Heart left ventricle (tissue), 16 donors: Measurements from ENCODE around the gene SORBS2. TPM values are rescaled to one million over a fixed set of nuclear protein-coding genes. Genes with fewer than 3 reads are reported as not detected.
A peak's percentile ranks its signal among the peaks of the same experiment; 100 is the strongest.

ENCODE experiments used
- ATAC-seq, 4 donors: fragments of 200-7000 bp; cut with Tn5 transposase; one replicate each; pipeline ENCODE4 v1.9.1; 2020 to 2022; ENCODE audit warnings: moderate library complexity in 4 of 4, mild to moderate bottlenecking in 3 of 4, moderate number of reproducible peaks in 1 of 4
- DNase-seq, 5 donors: peaks; one replicate each; pipeline ENCODE4 v3.0.0-alpha.2; 2020
- H3K27ac ChIP-seq, 12 donors: fragments of 200-600 bp; sonication (generic) in 4 of 12; one replicate each; pipeline versions ENCODE4 v1.5.0 to v1.8.0; 2016 to 2022; ENCODE audit warnings: mild to moderate bottlenecking in 2 of 12
- H3K27me3 ChIP-seq, 9 donors: fragments of 200-600 bp; sonication (generic) in 2 of 9; one replicate each; pipeline versions ENCODE4 v1.5.1 to v1.8.0; 2016 to 2022; ENCODE audit warnings: mild to moderate bottlenecking in 3 of 9
- H3K36me3 ChIP-seq, 9 donors: fragments of 200-600 bp; sonication (generic) in 2 of 9; one replicate each; pipeline versions ENCODE4 v1.5.0 to v1.8.0; 2018 to 2022; ENCODE audit warnings: mild to moderate bottlenecking in 2 of 9
- H3K4me1 ChIP-seq, 12 donors: fragments of 200-600 bp; sonication (generic) in 4 of 12; one replicate each; pipeline versions ENCODE4 v1.5.0 to v1.8.0; 2016 to 2022; ENCODE audit warnings: mild to moderate bottlenecking in 3 of 12
- H3K4me3 ChIP-seq, 12 donors: fragments of 200-600 bp; sonication (generic) in 4 of 12; one replicate each; pipeline versions ENCODE4 v1.5.0 to v1.8.0; 2017 to 2022; ENCODE audit warnings: mild to moderate bottlenecking in 9 of 12, moderate library complexity in 4 of 12
- H3K9me3 ChIP-seq, 12 donors: fragments of 200-600 bp; sonication (generic) in 4 of 12; one replicate each; pipeline versions ENCODE4 v1.5.0 to v1.8.0; 2016 to 2022; ENCODE audit warnings: mild to moderate bottlenecking in 1 of 12
- POLR2A ChIP-seq, 2 donors: fragments of 450-650 bp; IDR thresholded peaks; one replicate each; pipeline ENCODE4 v1.6.1; 2017; ENCODE audit warnings: antibody characterized with exemption in 2 of 2, mild to moderate bottlenecking in 2 of 2, moderate library complexity in 2 of 2
- WGBS, 4 donors: extraction: QIAGEN DNeasy Blood & Tissue Kit in 2 of 4; methylation state at CpG; one replicate each; pipeline versions ENCODE4 v1.1.5 to v1.1.7; 2013 to 2018; 5-methylcytosine and 5-hydroxymethylcytosine counted together
- intact Hi-C, 10 donors: fragments of 100-400 bp; cut with DNase I; formaldehyde crosslinking; loops; one replicate each; pipeline versions ENCODE4 v1.11.1 to v1.14.2; 2022
- polyA plus RNA-seq, 2 donors: library from polyadenylated mRNA; stranded (reverse); fragments of 200-250 nt; gene quantifications; one replicate each; pipeline ENCODE4 v1.2.3, GENCODE V29; 2013
- total RNA-seq, 9 donors: library from RNA; depleted of rRNA in 2 of 9; stranded (reverse); fragments of >200 nt in 2 of 9; fragmentation: NEBNext Ultra II Directional in 3 of 9; extraction: Animal tissue kit (Norgen Biotek cat#: 25700) in 3 of 9; gene quantifications; one replicate each; pipeline versions ENCODE4 v1.1.0 to v1.2.4, GENCODE V29; 2016 to 2023
- TF ChIP-seq, protein P1 (sequence below), 12 donors: fragments of 200-600 bp; sonication (generic) in 4 of 12; IDR thresholded peaks; one replicate each; pipeline versions ENCODE4 v1.5.0 to v1.8.0; 2018 to 2022; ENCODE audit warnings: antibody characterized with exemption in 12 of 12, mild to moderate bottlenecking in 5 of 12
- donor health status: ischemic (EF 13 %, LVEDD 7.1; RV severe dilation, severe dysfunction).
- donor health status: healthy with polysubstance abuse.
- donor health status: DM: no; HTN: yes; CAD: no.
- donor health status: DM: no; HTN: no; CAD: no.
- donor health status: ischemic (EF 25% LVEDD 6.9; RV normal size, moderate dysfunction).
- donor health status: ischemic (EF 25% LVEDD 5.7; RV mildly dilated, moderate dysfunction).
- donor health status: healthy.
- donor health status: DM: yes; HTN: yes; CAD: no.
- donor health status: ischemic (EF 35%, LVEDD 5.7; RV mildly dilated, moderate dysfunction).
- donor health status: nonischemic (EF 11% LVEDD 7.7; RV severe dilation, severe dysfunction).
- donor health status: DM: yes; HTN: yes; CAD: no.
- donor health status: PGD.
- donor health status: ischemic (EF 29% LVEDD 5.4; RV normal size, mild dysfunction).
- donor health status: nonischemic (EF 23%, LVEDD 6.1; RV moderate dilation, normal function).

SORBS2 gene
- total and polyA plus RNA-seq, 11 donors = 254 to 2,158 (median 1,369) TPM

DNA sequence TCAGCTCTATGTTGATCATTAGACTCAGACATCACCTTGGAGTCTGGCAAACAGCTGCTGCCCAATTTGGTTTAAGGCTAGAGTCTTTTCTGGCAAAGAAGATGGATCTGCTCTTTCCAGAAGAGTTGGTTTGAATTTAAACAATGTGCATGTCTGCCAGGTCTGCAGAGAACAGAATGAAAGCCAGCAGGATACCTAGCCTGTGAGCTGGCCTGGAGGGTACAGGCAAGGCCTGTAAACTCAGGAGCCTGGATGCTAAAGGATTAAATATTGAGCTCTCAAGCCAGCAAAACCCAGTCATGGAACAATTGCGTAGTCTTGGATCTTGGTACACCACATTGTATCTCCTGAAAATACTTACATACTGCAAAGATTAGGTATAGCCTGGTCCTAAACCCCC, 261.1 kb downstream of the SORBS2 start:
- Histone ChIP-seq H3K27ac (no peak overlapping the region), H3K4me1 (peaks cover 0 to 15% (median 0%) of the 10 kb centered on the region in 12 donors), H3K9me3 (peaks cover 0 to 4% (median 0%) of the 10 kb centered on the region in 12 donors), H3K27me3 (no peaks in the 10 kb centered on the region), H3K4me3 (no peak overlapping the region), H3K36me3 (no peaks in the 10 kb centered on the region)
- DNase-seq (no peak), ATAC-seq (no peak)
- WGBS, 4 donors = 56 to 97% (median 77%) methylated on average over 1 of the region's 1 CpG
- intact Hi-C loops = no loop called here
- no peak for TF ChIP-seq POLR2A (IDR thresholded peaks at IDR 0.05)
- TF ChIP-seq, protein P1, sequence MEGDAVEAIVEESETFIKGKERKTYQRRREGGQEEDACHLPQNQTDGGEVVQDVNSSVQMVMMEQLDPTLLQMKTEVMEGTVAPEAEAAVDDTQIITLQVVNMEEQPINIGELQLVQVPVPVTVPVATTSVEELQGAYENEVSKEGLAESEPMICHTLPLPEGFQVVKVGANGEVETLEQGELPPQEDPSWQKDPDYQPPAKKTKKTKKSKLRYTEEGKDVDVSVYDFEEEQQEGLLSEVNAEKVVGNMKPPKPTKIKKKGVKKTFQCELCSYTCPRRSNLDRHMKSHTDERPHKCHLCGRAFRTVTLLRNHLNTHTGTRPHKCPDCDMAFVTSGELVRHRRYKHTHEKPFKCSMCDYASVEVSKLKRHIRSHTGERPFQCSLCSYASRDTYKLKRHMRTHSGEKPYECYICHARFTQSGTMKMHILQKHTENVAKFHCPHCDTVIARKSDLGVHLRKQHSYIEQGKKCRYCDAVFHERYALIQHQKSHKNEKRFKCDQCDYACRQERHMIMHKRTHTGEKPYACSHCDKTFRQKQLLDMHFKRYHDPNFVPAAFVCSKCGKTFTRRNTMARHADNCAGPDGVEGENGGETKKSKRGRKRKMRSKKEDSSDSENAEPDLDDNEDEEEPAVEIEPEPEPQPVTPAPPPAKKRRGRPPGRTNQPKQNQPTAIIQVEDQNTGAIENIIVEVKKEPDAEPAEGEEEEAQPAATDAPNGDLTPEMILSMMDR (IDR thresholded peaks at IDR 0.05) = no peak

DNA sequence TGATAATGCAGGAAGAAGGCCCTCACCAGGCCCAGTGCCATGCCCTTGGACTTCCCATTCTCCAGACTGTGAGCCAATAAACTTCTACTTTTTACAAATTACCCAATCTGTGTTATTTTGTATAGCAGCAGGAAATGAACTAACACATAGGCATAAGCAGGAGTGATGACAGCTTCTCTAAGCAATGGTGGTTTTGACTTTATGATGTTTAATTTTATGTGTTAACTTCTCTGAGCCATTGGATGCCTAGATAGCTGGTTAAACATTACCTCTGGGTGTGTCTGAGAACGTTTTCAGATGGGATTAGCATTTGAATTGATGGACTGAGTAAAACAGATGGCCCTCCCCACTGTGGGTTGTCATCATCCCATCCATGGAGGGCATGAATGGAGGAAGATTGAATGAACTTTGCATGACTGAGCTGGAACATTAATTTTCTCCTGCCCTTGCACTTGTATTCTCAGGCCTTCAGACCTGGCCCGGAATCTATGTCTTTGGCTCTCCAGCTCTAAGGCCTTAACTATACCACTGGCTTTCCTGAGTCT, 262.8 kb downstream of the SORBS2 start:
- intact Hi-C loops = no loop called here
- Histone ChIP-seq H3K27ac (no peak overlapping the region), H3K4me3 (no peak overlapping the region), H3K4me1 (peaks cover 0 to 8% (median 0%) of the 10 kb centered on the region in 12 donors), H3K9me3 (no peaks in the 10 kb centered on the region), H3K27me3 (no peaks in the 10 kb centered on the region), H3K36me3 (no peaks in the 10 kb centered on the region)
- ATAC-seq (no peak), DNase-seq (no peak)
- TF ChIP-seq, protein P1 (IDR thresholded peaks at IDR 0.05) = no peak
- no peak for TF ChIP-seq POLR2A (IDR thresholded peaks at IDR 0.05)
- 73 to 77% (median 73%) methylated on average over 2 of the region's 2 CpGs for WGBS, 4 donors

DNA sequence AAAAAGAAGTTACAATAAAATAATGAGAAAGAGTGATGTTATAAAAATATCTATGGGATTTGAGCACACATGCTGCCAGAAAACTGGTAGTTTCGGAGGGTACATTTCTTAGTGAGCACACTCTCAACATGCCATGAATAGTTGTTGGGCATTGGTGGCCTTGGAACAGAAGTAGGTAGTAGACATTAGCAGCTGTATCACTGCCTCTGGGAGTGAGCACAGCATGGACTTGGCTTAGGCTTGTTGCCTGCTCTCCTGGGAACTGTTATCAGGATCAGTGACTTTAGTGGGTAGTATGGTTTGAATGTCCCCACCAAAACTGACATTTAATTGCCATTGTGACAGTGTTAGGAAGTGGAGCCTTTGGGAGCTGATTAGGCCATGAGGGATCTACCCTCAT, 263.4 kb downstream of the SORBS2 start:
- Histone ChIP-seq H3K4me3 (no peak overlapping the region), H3K36me3 (no peaks in the 10 kb centered on the region), H3K9me3 (no peaks in the 10 kb centered on the region), H3K27ac (no peak overlapping the region), H3K4me1 (peaks cover 0 to 4% (median 0%) of the 10 kb centered on the region in 12 donors), H3K27me3 (no peaks in the 10 kb centered on the region)
- TF ChIP-seq, protein P1 (IDR thresholded peaks at IDR 0.05) = no peak
- TF ChIP-seq POLR2A (IDR thresholded peaks at IDR 0.05) = no peak
- ATAC-seq (peak; percentile 14 to 62 (median 39)), DNase-seq (no peak)
- intact Hi-C loops = no loop called here
- 65 to 81% (median 70%) methylated on average over 1 of the region's 1 CpG for WGBS, 4 donors

DNA sequence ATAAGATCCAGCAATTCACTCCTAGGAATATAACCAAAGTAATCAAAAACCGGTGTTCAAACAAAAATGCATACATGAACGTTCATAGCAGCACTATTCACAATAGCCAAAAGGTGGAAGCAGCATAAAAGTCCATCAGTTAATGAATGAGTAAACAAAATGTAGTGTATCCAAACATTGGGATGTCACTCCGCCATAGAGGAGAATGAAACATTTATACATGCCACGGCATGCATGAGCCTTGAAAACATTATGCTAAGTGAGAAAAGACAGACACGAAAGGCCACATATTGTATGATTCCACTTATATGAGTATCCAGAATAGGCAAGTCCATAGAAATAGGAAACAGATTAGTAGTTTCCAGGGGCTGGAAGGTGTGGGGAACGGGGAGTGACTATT, 265.7 kb downstream of the SORBS2 start:
- no peaks in the 10 kb centered on the region for H3K27me3 ChIP-seq
- H3K4me1 ChIP-seq = peaks cover 0 to 11% (median 1%) of the 10 kb centered on the region in 12 donors
- no peaks in the 10 kb centered on the region for H3K9me3 ChIP-seq
- TF ChIP-seq, protein P1 (IDR thresholded peaks at IDR 0.05) = no peak
- TF ChIP-seq POLR2A (IDR thresholded peaks at IDR 0.05) = no peak
- H3K4me3 ChIP-seq = no peak overlapping the region
- 92 to 93% (median 92%) methylated on average over 6 of the region's 6 CpGs for WGBS, 4 donors
- DNase-seq (no peak), ATAC-seq (no peak)
- no peaks in the 10 kb centered on the region for H3K36me3 ChIP-seq
- intact Hi-C loops = no loop called here
- no peak overlapping the region for H3K27ac ChIP-seq
